Renal cortical epithelial cell (primary cell): ENCODE measurements around the gene ACTL9. TPM values are rescaled to one million over a fixed set of nuclear protein-coding genes. Genes with fewer than 3 reads are reported as not detected.

ENCODE experiments used
- total RNA-seq: library from RNA; depleted of rRNA; stranded (reverse); fragments of >200 nt; gene quantifications from 2 replicates; pipeline ENCODE4 v1.2.3, GENCODE V29; 2014

The ACTL9 gene
- total RNA-seq, 1 donor from 2014 or later: not detected

Other genes with a start within 250 kb of the ACTL9 start
- gene PRAM1, start 196.2 kb downstream of the ACTL9 start, total RNA-seq: not detected in 2 replicates
- gene ZNF414, start 184.6 kb downstream of the ACTL9 start, total RNA-seq: 3.5 and 10.6 TPM in 2 replicates
- 0.05 and 0.17 TPM in 2 replicates for gene MYO1F, start 121.4 kb downstream of the ACTL9 start, total RNA-seq
- 0.69 and 10.7 TPM in 2 replicates for gene ADAMTS10, start 88.1 kb downstream of the ACTL9 start, total RNA-seq
- gene NFILZ, start 68.2 kb downstream of the ACTL9 start, total RNA-seq: not detected in 2 replicates
- gene OR2Z1, start 22.8 kb upstream of the ACTL9 start, total RNA-seq: not detected in 2 replicates
- 15.3 and 39.4 TPM in 2 replicates for gene ZNF558, start 133.5 kb upstream of the ACTL9 start, total RNA-seq
- gene MBD3L1, start 133.6 kb upstream of the ACTL9 start, total RNA-seq: not detected in 2 replicates